Superior temporal gyrus (tissue), 1 donor: ENCODE data around the gene CDR2.
"Not testable (repeated sequence)": the region's sequence is repeated elsewhere in the genome, so short reads cannot be mapped to it uniquely, and the experiment has no call there.

ENCODE experiments used
- DNase-seq: peaks from one replicate; pipeline ENCODE4 v3.0.0-alpha.2; 2016; ENCODE audit errors: extremely low spot score

The CDR2 gene

GRCh38 chr16:22307838-22308237 is 66.6 kb downstream of the CDR2 start:
- DNase-seq, result no peak

DNA sequence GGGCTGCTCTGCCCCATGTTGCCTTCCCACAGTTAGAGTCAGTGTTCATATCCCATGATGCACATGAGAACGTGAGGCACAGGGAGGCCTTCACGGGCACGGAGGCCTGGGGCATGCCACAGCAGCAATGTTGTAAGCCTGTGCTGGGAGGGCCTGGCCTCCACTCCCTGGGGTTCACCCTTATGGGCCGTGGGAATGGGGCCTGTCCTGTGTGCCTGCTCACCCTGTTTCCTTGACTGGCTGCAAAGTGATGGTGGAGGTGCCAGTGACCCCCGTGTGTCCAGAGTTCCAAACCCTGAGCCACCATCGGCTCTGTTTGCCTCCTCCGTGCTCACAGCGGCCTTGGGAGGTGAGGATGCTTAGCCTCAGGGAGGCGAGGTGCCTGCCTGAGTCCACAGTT is 67.6 kb downstream of the CDR2 start:
- no peak for DNase-seq

DNA sequence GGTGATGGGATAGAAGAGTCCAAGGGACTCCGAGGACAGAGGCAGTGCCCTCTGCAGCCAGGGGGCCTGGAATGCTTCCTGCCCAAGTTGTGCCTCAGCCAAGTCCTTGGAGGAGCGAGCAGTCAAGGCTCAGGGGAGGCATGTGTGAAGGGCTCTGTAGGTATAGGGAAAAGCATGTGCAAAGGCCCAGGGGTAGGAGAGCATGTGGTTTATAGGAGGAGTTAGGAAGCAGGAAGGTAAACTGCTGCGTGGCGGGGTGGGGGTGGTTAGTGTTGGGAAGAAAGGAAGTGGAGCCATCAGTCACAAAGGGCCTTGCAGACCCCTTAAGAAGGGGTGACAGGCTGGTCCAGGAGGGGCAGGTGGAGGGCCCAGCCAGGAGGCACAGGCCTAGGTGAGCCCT is 70.0 kb downstream of the CDR2 start:
- no peak for DNase-seq

GRCh38 chr16:22302776-22303363 is 71.5 kb downstream of the CDR2 start:
- no peak for DNase-seq

DNA sequence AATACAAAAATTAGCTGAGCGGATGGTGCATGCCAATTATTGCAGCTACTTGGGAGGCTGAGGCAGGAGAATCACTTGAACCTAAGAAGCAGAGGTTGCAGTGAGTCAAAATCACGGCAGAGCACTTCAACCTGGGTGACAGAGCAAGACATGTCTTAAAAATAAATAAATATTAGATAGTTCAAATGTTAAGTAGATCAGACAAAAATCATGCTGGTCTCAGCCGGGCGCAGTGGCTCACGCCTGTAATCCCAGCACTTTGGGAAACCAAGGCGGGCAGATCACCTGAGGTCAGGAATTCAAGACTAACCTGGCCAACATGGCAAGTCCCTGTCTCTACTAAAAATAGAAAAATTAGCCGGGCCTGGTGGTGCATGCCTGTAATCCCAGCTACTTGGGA is 73.0 kb downstream of the CDR2 start:
- not testable (repeated sequence) for DNase-seq

DNA sequence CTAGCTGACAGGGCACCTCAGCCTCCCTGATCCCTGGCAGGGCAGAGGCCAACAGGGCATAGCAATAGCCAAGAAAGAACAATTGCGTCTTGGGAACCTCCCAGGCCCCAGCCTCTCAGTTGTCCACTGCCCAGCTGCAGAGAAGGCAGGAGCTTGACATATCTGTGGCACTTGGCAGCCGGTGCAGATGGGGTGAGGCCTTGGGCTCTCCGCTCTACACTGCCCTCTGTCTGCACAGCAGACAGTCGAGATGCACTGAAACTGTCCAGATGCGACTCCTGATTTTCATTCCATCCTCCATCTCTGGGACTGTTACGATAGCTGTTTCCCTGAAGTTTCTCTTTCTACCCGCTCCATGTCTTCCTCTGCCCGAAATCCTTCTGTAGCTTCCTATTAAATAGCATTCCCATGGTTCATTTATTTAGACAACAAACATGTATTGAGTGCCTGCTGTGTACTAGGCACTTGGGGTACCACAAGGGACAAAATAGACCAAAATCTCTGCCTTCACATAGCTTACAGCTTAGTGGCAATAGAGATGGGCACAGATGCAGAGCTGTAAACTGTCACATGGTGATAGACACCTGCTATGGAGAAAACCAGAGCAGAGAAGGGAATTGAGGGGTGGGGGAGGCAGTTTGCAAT is 73.9 kb downstream of the CDR2 start:
- DNase-seq, result peak; percentile 86

GRCh38 chr16:22299036-22299435 is 75.4 kb downstream of the CDR2 start:
- no peak for DNase-seq

GRCh38 chr16:22297871-22298733 is 76.3 kb downstream of the CDR2 start:
- DNase-seq, result peak; percentile 90

DNA sequence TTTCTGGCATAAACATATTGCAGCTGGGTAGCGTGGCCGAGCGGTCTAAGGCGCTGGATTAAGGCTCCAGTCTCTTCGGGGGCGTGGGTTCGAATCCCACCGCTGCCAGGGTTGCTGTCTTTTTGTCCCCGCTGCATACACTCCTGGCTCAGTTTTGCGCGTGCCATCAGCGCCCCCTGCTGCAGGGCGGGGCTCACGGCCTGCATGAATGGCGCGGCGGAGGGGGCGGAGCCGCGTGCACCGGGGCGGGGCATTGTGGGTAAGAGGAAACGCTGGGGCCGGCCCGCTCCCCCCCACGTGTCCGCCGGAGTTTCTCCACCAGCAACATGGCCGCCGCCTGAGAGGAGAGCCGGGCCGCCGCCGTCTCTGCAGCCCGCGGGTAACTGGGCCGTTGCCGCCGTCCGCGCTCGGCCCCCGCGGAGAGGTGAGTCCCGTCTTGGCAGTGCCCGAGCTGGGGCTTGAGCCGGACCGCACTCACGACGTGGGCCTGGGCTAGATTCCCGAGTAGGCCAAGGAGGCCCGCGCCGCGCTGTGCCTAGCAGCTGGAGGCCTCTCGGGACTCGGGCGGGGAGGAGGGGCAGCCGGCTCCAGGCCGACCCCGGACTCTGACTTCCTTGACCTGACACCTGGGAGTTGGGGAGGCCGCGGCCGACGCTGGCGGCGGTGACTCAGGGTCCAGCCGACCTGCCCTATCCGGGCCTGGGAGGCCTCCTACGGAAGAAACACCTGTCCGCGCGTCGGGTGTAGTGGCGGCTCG is 77.1 kb downstream of the CDR2 start, which contains the start of gene POLR3E:
TSS of gene POLR3E (plus strand) at position 296 of the 757 bp plus-strand sequence. CDS start 5,560 bp downstream, outside the sequence.
- DNase-seq, result peak; percentile 97

- DNase-seq, result peak; percentile 25
Observed at GRCh38 chr16:22296225-22297113, 78.0 kb downstream of the CDR2 start.
